CD8-positive, alpha-beta memory T cell (primary cell): ENCODE results near the gene KDSR. TPM values are rescaled to one million over a fixed set of nuclear protein-coding genes. Genes with fewer than 3 reads are reported as not detected.

Source experiments
- CTCF ChIA-PET: fragments of 350-600 bp; sonication (Branson Sonifier 250); formaldehyde crosslinking; loops from one replicate; lab custom pipeline; 2021; ENCODE audit warnings: antibody characterized with exemption; lab: Charles Lee
- POLR2A ChIA-PET: fragments of 350-600 bp; sonication (Branson Sonifier 250); formaldehyde crosslinking; loops from one replicate; lab custom pipeline; 2021; ENCODE audit warnings: antibody characterized with exemption; lab: Charles Lee
- DNase-seq, 5 donors: peaks; one replicate each; pipeline versions ENCODE4 v3.0.0 to v3.0.0-alpha.2; 2020 to 2022; ENCODE audit warnings: mixed read lengths in 1 of 5
- H3K27ac ChIP-seq: one replicate; pipeline ENCODE4 v1.7.0; 2013; ENCODE audit warnings: low read depth, mild to moderate bottlenecking, low read length, moderate library complexity
- H3K27me3 ChIP-seq: 2 replicates; pipeline ENCODE4 v1.7.0; 2013; ENCODE audit warnings: low read length, mild to moderate bottlenecking; ENCODE audit not compliant: insufficient read depth, poor library complexity, severe bottlenecking
- H3K36me3 ChIP-seq: 2 replicates; pipeline ENCODE4 v1.7.0; 2013; ENCODE audit warnings: mild to moderate bottlenecking, low read length, moderate library complexity; ENCODE audit not compliant: insufficient read depth
- H3K4me1 ChIP-seq: 2 replicates; pipeline ENCODE4 v1.7.0; 2013; ENCODE audit warnings: mild to moderate bottlenecking, low read length, moderate library complexity; ENCODE audit not compliant: insufficient read depth
- H3K4me3 ChIP-seq: 2 replicates; pipeline ENCODE4 v1.7.0; 2013; ENCODE audit warnings: mild to moderate bottlenecking, low read length
- H3K9me3 ChIP-seq: 2 replicates; pipeline ENCODE4 v1.7.0; 2013; ENCODE audit warnings: mild to moderate bottlenecking, low read length
- H3K27ac Mint-ChIP-seq, 8 donors: one replicate each; pipeline ENCODE4 v1.8.0; 2020 to 2021; ENCODE audit warnings: mixed read lengths in 8 of 8, mild to moderate bottlenecking in 6 of 8, inconsistent platforms in 3 of 8, moderate library complexity in 3 of 8
- H3K27me3 Mint-ChIP-seq, 2 donors: one replicate each; pipeline ENCODE4 v1.8.0; 2020 to 2021; ENCODE audit warnings: mixed read lengths in 2 of 2, mild to moderate bottlenecking in 1 of 2, moderate library complexity in 1 of 2
- H3K36me3 Mint-ChIP-seq, 3 donors: one replicate each; pipeline ENCODE4 v1.8.0; 2020 to 2021; ENCODE audit warnings: mixed read lengths in 3 of 3, inconsistent platforms in 1 of 3, mild to moderate bottlenecking in 1 of 3
- H3K4me1 Mint-ChIP-seq, 3 donors: one replicate each; pipeline ENCODE4 v1.8.0; 2020 to 2021; ENCODE audit warnings: mixed read lengths in 3 of 3, inconsistent platforms in 1 of 3, mild to moderate bottlenecking in 1 of 3
- H3K4me3 Mint-ChIP-seq, 7 donors: one replicate each; pipeline ENCODE4 v1.8.0; 2020 to 2021; ENCODE audit warnings: mixed read lengths in 7 of 7, mild to moderate bottlenecking in 6 of 7, moderate library complexity in 4 of 7, inconsistent platforms in 2 of 7
- H3K9me3 Mint-ChIP-seq, 5 donors: one replicate each; pipeline ENCODE4 v1.8.0; 2020 to 2022; ENCODE audit warnings: mixed read lengths in 5 of 5, mild to moderate bottlenecking in 3 of 5, moderate library complexity in 2 of 5, inconsistent platforms in 1 of 5
- polyA plus RNA-seq: library from polyadenylated mRNA; unstranded; fragments of 300-500 nt; fragmentation: Illumina TruSeq; gene quantifications from one replicate; pipeline ENCODE4 v1.2.3, GENCODE V29; 2021
- total RNA-seq, 2 experiments: library from RNA; stranded (reverse); gene quantifications; one replicate each; pipeline ENCODE4 v1.2.3, GENCODE V29; 2021

Gene KDSR
- total and polyA plus RNA-seq, 3 experiments from 2014 or later = 52.1 to 103 (median 55.3) TPM

DNA sequence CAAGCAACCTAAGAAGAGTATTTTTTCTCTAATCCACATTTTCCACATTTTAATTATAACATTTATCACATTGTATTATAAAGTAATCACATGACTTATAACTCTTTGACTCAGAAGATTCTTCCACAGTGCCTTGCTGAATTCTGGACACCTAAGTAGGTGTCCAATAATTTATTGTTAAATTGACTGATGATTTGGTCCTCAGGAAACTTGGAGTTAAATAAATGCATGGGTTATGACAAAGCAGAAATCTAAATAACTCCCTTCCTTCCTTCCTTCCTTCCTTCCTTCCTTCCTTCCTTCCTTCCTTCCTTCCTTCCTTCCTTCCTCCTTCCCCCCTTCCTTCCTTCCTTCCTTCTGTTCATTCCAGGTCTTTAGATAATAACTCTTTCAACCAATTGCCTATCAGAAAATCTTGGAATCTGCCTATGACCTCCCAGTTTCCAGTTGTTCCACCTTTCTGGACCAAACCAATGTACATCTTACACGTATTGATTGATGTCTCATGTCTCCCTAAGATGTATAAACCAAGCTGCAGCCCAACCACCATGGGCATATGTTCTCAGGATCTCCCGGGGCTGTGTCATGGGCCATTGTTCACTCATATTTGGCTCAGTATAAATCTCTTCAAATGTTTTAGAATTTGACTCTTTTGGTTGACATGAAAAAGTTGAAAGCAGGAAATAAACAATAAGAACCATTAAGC is 10.4 kb upstream of the KDSR start:
- H3K36me3 ChIP-seq = no peaks in the 10 kb centered on the region
- no peak overlapping the region for H3K4me3 ChIP-seq
- no peak for DNase-seq
- no peaks in the 10 kb centered on the region for H3K27me3 ChIP-seq
- no peaks in the 10 kb centered on the region for H3K9me3 ChIP-seq
- H3K4me1 ChIP-seq = no peaks in the 10 kb centered on the region
- Mint-ChIP-seq H3K4me3 (no peak overlapping the region), H3K9me3 (peaks cover 0 to 5% (median 3%) of the 10 kb centered on the region in 5 donors), H3K4me1 (peaks cover 14 to 25% (median 17%) of the 10 kb centered on the region in 3 donors), H3K36me3 (peaks cover under 1 to 3% (median 3%) of the 10 kb centered on the region in 3 donors), H3K27ac (peak overlapping the region in 1 of 8 donors; percentile 13), H3K27me3 (no peaks in the 10 kb centered on the region)
- H3K27ac ChIP-seq = no peak overlapping the region
- CTCF ChIA-PET = interaction anchor here (0.9 kb wide), 1 partner anchor 10 kb away, joined by 3 read pairs; no protein-coding TSS in a partner anchor
- POLR2A ChIA-PET = interaction anchor here (1.2 kb wide), 1 partner anchor 12 kb away, joined by 4 read pairs; no protein-coding TSS in a partner anchor

DNA sequence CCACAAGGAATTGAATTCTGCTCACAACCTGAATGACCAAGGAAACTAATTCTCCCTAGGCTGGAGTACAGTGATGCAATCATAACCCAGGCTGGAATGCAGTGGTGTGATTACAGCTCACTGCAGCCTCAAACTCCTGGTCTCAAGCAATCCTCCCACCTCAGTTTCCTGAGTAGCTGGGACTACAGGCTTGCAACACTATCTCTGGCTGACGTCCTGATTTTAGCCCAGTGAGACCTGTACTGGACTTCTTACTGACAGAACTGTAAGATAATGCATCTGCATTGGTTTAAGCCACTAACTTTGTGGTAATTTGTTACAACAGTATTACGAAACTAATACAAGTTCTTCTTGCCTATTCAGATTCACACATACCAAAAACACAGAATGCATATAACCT is 9.5 kb upstream of the KDSR start:
- POLR2A ChIA-PET = no interaction called here
- Histone ChIP-seq H3K4me3 (no peak overlapping the region), H3K27ac (no peak overlapping the region), H3K27me3 (no peaks in the 10 kb centered on the region), H3K9me3 (no peaks in the 10 kb centered on the region), H3K36me3 (no peaks in the 10 kb centered on the region), H3K4me1 (no peaks in the 10 kb centered on the region)
- Mint-ChIP-seq H3K27ac (no peak overlapping the region), H3K4me1 (peaks cover 14 to 25% (median 17%) of the 10 kb centered on the region in 3 donors), H3K9me3 (peaks cover 0 to 5% (median 3%) of the 10 kb centered on the region in 5 donors), H3K4me3 (no peak overlapping the region), H3K36me3 (peaks cover 0 to 3% (median under 1%) of the 10 kb centered on the region in 3 donors), H3K27me3 (no peaks in the 10 kb centered on the region)
- CTCF ChIA-PET = no interaction called here
- DNase-seq = no peak

DNA sequence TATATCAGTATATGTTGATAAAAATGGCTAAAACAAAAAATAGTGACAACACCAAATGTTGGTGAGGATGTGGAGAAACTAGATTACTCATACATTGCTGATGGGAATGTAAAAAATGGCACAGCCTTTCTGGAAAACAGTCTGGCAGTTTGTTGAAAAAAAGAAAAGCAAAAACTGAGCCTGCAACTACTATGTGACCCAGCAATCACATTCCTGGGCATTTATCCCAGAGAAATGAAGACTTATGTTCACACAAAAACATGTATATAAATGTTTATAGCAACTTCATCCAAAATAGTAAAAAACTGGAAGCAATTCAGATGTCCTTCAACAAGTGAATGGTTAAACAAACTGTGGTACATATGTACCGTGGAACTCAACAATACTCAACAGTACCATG is 7.5 kb upstream of the KDSR start:
- Histone ChIP-seq H3K36me3 (no peaks in the 10 kb centered on the region), H3K9me3 (no peaks in the 10 kb centered on the region), H3K27me3 (no peaks in the 10 kb centered on the region), H3K4me3 (no peak overlapping the region), H3K27ac (no peak overlapping the region), H3K4me1 (no peaks in the 10 kb centered on the region)
- DNase-seq = no peak
- POLR2A ChIA-PET = no interaction called here
- H3K36me3 Mint-ChIP-seq = peaks cover 0 to 3% (median 0%) of the 10 kb centered on the region in 3 donors
- H3K27me3 Mint-ChIP-seq = no peaks in the 10 kb centered on the region
- CTCF ChIA-PET = no interaction called here
- peaks cover 14 to 22% (median 15%) of the 10 kb centered on the region in 3 donors for H3K4me1 Mint-ChIP-seq
- H3K9me3 Mint-ChIP-seq = peaks cover 0 to 5% (median 3%) of the 10 kb centered on the region in 5 donors
- H3K27ac Mint-ChIP-seq = no peak overlapping the region
- no peak overlapping the region for H3K4me3 Mint-ChIP-seq

DNA sequence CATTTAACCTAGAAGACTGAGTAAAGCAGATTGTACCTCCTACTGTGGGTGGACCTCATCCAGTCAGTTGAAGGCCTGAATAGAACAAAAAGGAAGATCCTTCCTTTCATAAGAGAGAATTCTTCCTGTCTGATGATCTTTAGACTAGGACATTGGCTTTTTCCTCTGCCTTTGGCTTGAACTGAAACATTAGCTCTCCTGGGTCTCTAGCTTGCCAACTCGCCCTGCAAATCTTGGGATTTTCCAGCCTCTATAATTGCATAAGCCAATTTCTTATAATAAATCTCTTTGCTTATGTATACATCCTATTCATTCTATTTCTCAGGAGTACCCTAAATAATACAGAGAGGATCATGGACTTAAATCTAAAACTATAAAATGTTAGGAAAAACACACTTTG is 6.2 kb upstream of the KDSR start:
- Mint-ChIP-seq H3K27ac (no peak overlapping the region), H3K9me3 (peaks cover 0 to 5% (median 3%) of the 10 kb centered on the region in 5 donors), H3K36me3 (peaks cover 0 to 3% (median 0%) of the 10 kb centered on the region in 3 donors), H3K4me1 (peaks cover 13 to 19% (median 16%) of the 10 kb centered on the region in 3 donors), H3K4me3 (no peak overlapping the region), H3K27me3 (no peaks in the 10 kb centered on the region)
- ChIA-PET POLR2A (no interaction called here), CTCF (no interaction called here)
- Histone ChIP-seq H3K36me3 (no peaks in the 10 kb centered on the region), H3K4me3 (no peak overlapping the region), H3K27ac (no peak overlapping the region), H3K9me3 (no peaks in the 10 kb centered on the region), H3K4me1 (peaks cover 4% of the 10 kb centered on the region), H3K27me3 (no peaks in the 10 kb centered on the region)
- no peak for DNase-seq

DNA sequence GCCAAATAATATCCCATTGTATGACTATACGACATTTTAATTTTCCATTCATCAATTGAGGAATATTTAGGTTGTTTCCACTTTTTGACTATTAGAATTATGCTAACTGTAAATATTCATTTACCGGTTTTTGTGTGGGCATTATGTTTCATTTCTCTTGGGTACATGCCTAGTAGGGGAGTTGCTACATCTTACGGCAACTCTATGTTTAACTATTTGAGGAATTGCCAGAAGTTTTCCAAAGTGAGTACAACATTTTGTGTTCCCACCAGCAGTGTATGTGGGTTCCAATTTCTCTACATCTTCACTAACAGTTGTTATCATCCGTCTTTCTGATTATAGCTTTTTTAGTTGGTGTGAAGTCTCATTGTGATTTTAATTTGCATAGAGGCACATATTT is 1.6 kb upstream of the KDSR start:
- H3K4me1 Mint-ChIP-seq = peaks cover 37 to 41% (median 37%) of the 10 kb centered on the region in 3 donors
- H3K4me3 Mint-ChIP-seq = peak overlapping the region; percentile 88 to 97 (median 95)
- Histone ChIP-seq H3K4me3 (no peak overlapping the region), H3K4me1 (peaks cover 34% of the 10 kb centered on the region), H3K27ac (no peak overlapping the region), H3K9me3 (no peaks in the 10 kb centered on the region), H3K27me3 (no peaks in the 10 kb centered on the region), H3K36me3 (no peaks in the 10 kb centered on the region)
- DNase-seq = no peak
- no peaks in the 10 kb centered on the region for H3K27me3 Mint-ChIP-seq
- peak overlapping the region in 5 of 8 donors; percentile 17 to 82 (median 68) for H3K27ac Mint-ChIP-seq
- no peaks in the 10 kb centered on the region for H3K9me3 Mint-ChIP-seq
- POLR2A ChIA-PET = no interaction called here
- CTCF ChIA-PET = interaction anchor here (1.9 kb wide), 1 partner anchor 50 kb away, joined by 4 read pairs; no protein-coding TSS in a partner anchor
- H3K36me3 Mint-ChIP-seq = peaks cover 0 to 8% (median 0%) of the 10 kb centered on the region in 3 donors

DNA sequence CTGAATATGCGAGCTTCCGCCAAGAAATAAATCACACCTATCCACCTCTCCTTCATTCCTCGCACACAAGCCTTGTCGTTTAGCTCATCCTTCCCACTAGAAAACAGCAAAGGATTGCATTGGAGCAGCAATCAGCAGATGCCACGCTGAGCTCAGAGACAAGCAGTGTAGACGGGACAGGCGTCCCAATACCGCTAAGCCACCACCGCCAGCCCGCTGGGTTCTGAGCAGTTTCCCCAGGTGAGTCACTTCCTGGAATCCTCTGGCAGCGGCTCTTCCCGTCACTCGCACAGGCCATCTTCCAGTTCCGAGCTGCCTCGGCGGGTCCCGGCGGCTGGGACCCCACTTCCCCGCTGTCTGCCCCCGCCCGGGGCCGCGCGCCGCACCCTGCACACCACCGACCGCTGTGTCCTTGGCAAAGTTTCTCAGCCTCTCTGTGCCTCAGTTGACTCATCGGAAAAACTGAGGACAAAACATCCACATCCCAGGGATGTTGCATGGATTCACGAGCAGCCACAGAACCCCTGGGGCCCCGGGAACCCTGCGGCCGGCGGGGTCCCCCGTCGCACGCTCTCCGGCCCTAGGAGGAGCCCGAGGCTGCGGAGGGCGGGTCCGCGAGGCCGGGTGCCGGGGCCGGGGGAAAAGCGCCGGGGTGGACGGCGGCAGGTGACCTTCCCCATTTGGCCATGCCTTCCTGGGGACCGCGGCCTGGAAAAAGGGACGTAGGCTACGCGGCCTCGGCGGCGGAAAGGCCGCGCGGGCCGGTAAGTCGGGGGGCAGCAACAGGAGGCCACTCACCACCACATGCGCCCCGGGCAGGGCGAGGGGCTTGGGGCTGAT is 573 bp downstream of the KDSR start:
- no peaks in the 10 kb centered on the region for H3K36me3 ChIP-seq
- DNase-seq = peak; percentile 52 to 78 (median 59)
- peak overlapping the region; percentile 94 for H3K4me3 ChIP-seq
- Mint-ChIP-seq H3K4me3 (peak overlapping the region; percentile 90 to 97 (median 95)), H3K27me3 (no peaks in the 10 kb centered on the region), H3K27ac (peak overlapping the region; percentile 77 to 94 (median 90)), H3K9me3 (no peaks in the 10 kb centered on the region), H3K4me1 (peaks cover 50 to 54% (median 53%) of the 10 kb centered on the region in 3 donors), H3K36me3 (peaks cover 3 to 20% (median 4%) of the 10 kb centered on the region in 3 donors)
- POLR2A ChIA-PET = interaction anchor here (0.5 to 1.3 kb wide), 6 partner anchors 12 to 844 kb away, joined by 3 to 7 read pairs (median 4); partner anchors contain the start of genes VPS4B and ZCCHC2
- H3K4me1 ChIP-seq = peaks cover 36% of the 10 kb centered on the region
- CTCF ChIA-PET = interaction anchor here (1.0 to 1.4 kb wide), 5 partner anchors 15 to 651 kb away, joined by 3 to 5 read pairs (median 4); partner anchors contain the start of genes PHLPP1 and VPS4B
- H3K27me3 ChIP-seq = no peaks in the 10 kb centered on the region
- H3K9me3 ChIP-seq = no peaks in the 10 kb centered on the region
- peak overlapping the region; percentile 53 for H3K27ac ChIP-seq

DNA sequence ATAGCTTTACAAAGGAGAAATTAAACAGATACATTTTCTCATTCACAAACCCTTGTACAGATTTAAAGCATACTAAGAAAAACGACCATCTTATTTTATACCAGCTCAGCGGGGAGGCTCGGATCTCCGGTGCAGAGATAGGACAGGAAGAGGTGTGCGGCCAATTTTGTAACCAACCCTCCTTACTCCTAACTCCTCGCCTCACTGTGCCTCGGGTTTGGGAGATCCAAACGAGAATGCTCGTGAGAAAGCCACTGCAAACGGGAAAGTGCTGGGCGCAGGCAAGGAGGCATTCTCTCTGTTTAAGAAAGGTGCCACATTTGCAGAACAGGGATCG is 1.2 kb downstream of the KDSR start:
- H3K9me3 ChIP-seq = no peaks in the 10 kb centered on the region
- peak overlapping the region; percentile 53 for H3K27ac ChIP-seq
- no peaks in the 10 kb centered on the region for H3K36me3 ChIP-seq
- no peaks in the 10 kb centered on the region for H3K27me3 Mint-ChIP-seq
- peaks cover 36% of the 10 kb centered on the region for H3K4me1 ChIP-seq
- ChIA-PET POLR2A (interaction anchor here (0.5 to 1.0 kb wide), 4 partner anchors 12 to 349 kb away, joined by 3 to 7 read pairs (median 6); partner anchors contain the start of gene VPS4B), CTCF (interaction anchor here (1.0 to 1.4 kb wide), 6 partner anchors 14 to 651 kb away, joined by 3 to 5 read pairs (median 4); partner anchors contain the start of genes PHLPP1 and VPS4B)
- peaks cover 3 to 23% (median 4%) of the 10 kb centered on the region in 3 donors for H3K36me3 Mint-ChIP-seq
- H3K9me3 Mint-ChIP-seq = no peaks in the 10 kb centered on the region
- H3K4me3 Mint-ChIP-seq = peak overlapping the region; percentile 90 to 97 (median 95)
- DNase-seq = no peak
- H3K4me3 ChIP-seq = peak overlapping the region; percentile 94
- peak overlapping the region; percentile 77 to 94 (median 90) for H3K27ac Mint-ChIP-seq
- H3K4me1 Mint-ChIP-seq = peaks cover 50 to 54% (median 53%) of the 10 kb centered on the region in 3 donors
- H3K27me3 ChIP-seq = no peaks in the 10 kb centered on the region
